Right kidney (tissue), 9 donors: Measurements from ENCODE around the gene TAF11L11.
"Not testable (repeated sequence)": the region's sequence is repeated elsewhere in the genome, so short reads cannot be mapped to it uniquely, and the experiment has no call there.

Experiments used
- DNase-seq: peaks from one replicate; pipeline ENCODE4 v3.0.0-alpha.2; 2016
- long read RNA-seq, 8 donors: transcript quantifications; one replicate each; lab custom pipeline, GENCODE V29; 2026

TAF11L11 gene
- long read RNA-seq, donor 1, result 0 reads
- long read RNA-seq, donor 2, result 0 reads
- long read RNA-seq, donor 3, result 0 reads
- long read RNA-seq, donor 4, result 0 reads
- long read RNA-seq, donor 5, result 0 reads
- long read RNA-seq, donor 6, result 0 reads
- long read RNA-seq, donor 7, result 0 reads
- long read RNA-seq, donor 8, result 0 reads

GRCh38 chr5:17603880-17604279, at the start of gene TAF11L11:
TAF11L11 (plus strand) TSS chr5:17604183.
- not testable (repeated sequence) for DNase-seq

- not testable (repeated sequence) for DNase-seq
Measured at GRCh38 chr5:17585658-17586057, 18.3 kb upstream of the TAF11L11 start, which contains the start of gene TAF11L7. TAF11L7 (minus strand) TSS chr5:17585758.

- not testable (repeated sequence) for DNase-seq
Measured at GRCh38 chr5:17590860-17591259, 13.1 kb upstream of the TAF11L11 start, which contains the start of gene TAF11L8. TAF11L8 (minus strand) TSS chr5:17590960.

DNA sequence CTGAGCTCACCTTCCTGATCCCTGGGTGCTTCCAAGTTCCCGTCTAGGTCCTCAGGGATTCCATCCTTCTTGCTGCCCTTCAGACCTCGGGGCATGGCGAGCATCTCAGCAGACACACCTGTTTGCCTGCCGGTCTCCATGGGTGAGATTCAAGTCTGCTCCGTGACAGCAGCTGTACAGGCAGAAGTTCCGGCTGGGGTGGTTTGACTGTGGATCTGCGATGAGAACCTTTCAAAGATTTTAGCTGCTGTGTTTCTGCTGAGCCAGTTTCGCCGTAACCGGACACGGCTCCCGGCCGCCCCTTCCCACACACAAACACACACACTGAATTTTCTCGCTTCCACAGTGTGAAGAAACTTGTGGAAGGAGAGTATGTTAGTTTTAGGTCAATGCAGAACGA, 9.7 kb upstream of the TAF11L11 start, which contains the start of gene TAF11L9:
Gene TAF11L9 (minus strand): TSS at position 140 of the 400 bp plus-strand sequence.
- not testable (repeated sequence) for DNase-seq

DNA sequence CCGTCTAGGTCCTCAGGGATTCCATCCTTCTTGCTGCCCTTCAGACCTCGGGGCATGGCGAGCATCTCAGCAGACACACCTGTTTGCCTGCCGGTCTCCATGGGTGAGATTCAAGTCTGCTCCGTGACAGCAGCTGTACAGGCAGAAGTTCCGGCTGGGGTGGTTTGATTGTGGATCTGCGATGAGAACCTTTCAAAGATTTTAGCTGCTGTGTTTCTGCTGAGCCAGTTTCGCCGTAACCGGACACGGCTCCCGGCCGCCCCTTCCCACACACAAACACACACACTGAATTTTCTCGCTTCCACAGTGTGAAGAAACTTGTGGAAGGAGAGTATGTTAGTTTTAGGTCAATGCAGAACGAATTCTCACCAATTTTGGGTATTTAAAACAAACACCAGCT, 6.3 kb upstream of the TAF11L11 start, which contains the start of gene TAF11L10:
Gene TAF11L10 (minus strand): TSS at position 101 of the 400 bp plus-strand sequence.
- DNase-seq, result not testable (repeated sequence)

GRCh38 chr5:17604951-17605350, 968 bp downstream of the TAF11L11 start:
- no peak for DNase-seq

- DNase-seq, result not testable (repeated sequence)
Measured at GRCh38 chr5:17607461-17607860, 3.5 kb downstream of the TAF11L11 start.

DNA sequence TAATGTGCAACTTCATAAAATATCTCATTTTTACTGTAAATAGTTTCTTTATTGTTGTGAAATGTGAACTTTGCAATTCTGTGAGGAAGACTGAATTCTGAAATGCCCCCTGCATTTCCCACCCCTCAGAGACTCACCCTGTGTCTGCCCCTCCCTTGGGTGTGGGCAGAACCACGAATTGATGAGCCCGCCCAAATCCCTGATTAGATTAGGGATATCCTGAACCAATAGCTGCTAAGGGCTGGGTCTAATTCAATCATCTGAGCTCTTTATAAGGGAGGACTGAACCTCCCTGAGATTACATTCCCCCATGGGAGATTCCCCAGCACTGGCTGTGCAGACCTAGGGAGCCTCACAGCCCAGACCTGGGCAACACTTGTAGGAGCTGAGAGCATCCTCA, 6.1 kb downstream of the TAF11L11 start, which contains the start of gene TAF11L12:
Gene TAF11L12 (plus strand): TSS at position 301 of the 400 bp plus-strand sequence.
- DNase-seq, result not testable (repeated sequence)

GRCh38 chr5:17614872-17615605, 11.1 kb downstream of the TAF11L11 start:
- no peak for DNase-seq

DNA sequence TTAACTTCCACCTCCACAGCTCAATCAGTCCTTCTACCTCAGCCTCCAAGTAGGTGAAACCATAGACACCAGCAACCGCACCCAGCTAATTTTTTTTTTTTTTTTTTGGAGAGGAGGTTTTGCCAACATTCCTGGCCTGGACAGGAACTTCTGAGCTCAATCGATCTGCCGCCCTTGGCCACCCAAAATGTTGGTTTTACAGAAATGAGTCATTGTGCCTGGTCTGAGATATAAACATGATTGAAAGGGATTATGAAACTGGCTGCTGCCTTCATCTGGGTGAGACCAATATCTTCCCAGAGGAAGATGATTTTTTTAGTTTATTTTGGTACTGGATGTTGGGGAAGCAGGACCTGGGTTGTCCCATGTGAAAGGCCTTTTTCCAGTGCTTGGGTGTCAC, 15.4 kb downstream of the TAF11L11 start:
- no peak for DNase-seq

GRCh38 chr5:17620627-17621026, 16.6 kb downstream of the TAF11L11 start:
- DNase-seq, result no peak

DNA sequence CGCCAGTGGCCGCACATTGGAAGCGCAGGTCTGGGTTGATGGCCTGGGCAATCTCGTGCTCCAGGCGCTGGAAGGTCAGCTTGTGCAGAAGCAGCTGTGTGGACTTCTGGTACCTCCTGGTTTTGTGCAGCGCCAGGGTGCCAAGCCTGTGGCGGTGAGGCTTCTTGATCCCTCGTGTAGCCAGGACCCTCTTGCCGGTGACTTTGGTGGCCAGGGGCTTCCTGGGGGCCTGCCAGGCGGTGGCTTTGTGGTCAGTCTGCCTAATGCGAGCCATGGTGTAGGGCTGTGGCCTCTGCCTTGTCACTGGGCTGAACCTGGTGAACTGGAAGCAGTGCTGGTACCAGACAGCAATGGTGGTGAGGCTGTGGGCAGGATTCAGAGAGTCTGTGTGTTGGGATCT, 21.7 kb downstream of the TAF11L11 start:
- DNase-seq, result no peak

DNA sequence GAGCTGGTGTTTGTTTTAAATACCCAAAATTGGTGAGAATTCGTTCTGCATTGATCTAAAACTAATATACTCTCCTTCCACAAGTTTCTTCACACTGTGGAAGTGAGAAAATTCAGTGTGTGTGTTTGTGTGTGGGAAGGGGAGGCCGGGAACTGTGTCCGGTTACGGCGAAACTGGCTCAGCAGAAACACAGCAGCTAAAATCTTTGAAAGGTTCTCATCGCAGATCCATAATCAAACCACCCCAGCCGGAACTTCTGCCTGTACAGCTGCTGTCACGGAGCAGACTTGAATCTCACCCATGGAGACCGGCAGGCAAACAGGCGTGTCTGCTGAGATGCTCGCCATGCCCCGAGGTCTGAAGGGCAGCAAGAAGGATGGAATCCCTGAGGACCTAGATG, 27.8 kb downstream of the TAF11L11 start, which contains the start of gene TAF11L13:
Gene TAF11L13 (plus strand): TSS at position 301 of the 400 bp plus-strand sequence.
- not testable (repeated sequence) for DNase-seq

DNA sequence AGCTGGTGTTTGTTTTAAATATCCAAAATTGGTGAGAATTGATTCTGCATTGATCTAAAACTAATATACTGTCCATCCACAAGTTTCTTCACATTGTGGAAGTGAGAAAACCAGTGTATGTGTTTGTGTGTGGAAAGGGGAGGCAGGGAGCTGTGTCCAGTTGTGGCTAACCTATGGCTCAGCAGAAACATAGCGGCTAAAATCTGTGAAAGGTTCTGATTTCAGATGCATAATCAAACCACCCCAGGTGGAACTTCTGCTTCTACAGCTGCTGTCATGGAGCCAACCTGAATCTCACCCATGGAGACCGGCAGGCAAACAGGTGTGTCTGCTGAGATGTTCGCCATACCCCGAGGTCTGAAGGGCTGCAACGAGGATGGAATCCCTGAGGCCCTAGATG, 30.2 kb downstream of the TAF11L11 start, which contains the start of gene TAF11L14:
Gene TAF11L14 (plus strand): TSS at position 301 of the 400 bp plus-strand sequence.
- no peak for DNase-seq

DNA sequence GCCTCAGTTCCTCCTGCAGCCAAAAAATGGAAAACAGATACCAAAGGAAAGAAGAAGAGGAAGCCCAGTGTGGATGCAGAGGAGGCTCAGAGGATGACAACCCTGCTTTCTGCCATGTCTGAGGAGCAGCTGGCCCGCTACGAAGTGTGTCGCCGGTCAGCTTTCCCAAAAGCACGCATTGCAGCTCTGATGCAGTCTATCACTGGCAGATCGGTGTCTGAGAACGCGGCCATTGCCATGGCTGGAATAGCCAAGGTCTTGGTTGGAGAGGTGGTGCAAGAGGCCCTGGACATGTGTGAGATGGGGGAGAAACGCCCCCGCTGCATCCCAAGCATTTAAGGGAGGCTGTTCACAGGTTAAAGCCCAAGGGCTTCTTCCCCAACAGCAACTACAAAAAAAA, 45.2 kb downstream of the TAF11L11 start:
- not testable (repeated sequence) for DNase-seq

DNA sequence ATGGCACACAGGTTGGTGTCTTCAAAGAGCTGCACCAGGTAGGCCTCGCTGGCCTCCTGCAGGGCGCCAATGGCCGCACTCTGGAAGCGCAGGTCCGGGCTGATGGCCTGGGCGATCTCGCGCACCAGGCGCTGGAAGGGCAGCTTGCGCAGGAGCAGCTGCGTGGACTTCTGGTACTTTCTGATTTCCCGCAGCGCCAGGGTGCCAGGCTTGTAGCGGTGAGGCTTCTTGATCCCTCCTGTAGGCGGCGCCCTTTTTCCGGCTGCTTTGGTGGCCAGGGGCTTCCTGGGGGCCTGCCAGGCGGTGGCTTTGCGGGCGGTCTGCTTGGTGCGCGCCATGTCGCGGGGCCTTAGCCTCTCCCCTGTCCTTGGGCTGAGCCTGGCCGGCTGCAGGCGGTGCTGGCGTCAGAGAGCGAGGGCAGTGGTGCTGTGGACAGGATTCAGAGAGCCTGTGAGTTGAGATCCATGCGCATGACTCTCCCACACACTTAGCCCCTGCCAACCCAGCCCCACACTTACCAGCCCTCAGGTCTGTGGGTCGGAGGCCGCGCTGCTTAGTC, 51.3 kb downstream of the TAF11L11 start:
- DNase-seq, result not testable (repeated sequence)
